Endothelial cell of umbilical vein (primary cell): ENCODE measurements around the gene CD40. TPM values are rescaled to one million over a fixed set of nuclear protein-coding genes. Genes with fewer than 3 reads are reported as not detected.

Experiments
- BruUV-seq: library from RNA; stranded (reverse); fragments of 400-500 nt; replicated peaks from 2 replicates; lab custom pipeline; 2021; lab: Mats Ljungman, UMichigan
- CTCF ChIA-PET: fragments of 300-600, 350-600 bp; sonication (Branson Sonifier 250); formaldehyde crosslinking; loops from one replicate; lab custom pipeline; 2021; ENCODE audit warnings: antibody characterized with exemption, inconsistent platforms; lab: Charles Lee
- POLR2A ChIA-PET: fragments of 300-600, 350-600 bp; sonication (Branson Sonifier 250); formaldehyde crosslinking; loops from one replicate; lab custom pipeline; 2021; ENCODE audit warnings: antibody characterized with exemption, inconsistent platforms; lab: Charles Lee
- DNase-seq: peaks from one replicate; pipeline ENCODE4 v3.0.0-alpha.2; 2011; ENCODE audit warnings: low read depth, low spot score
- FAIRE-seq: peaks from 2 replicates; lab custom pipeline; 2011; peaks lifted over from hg19 to GRCh38; lab: Jason Lieb, UNC
- H2AFZ ChIP-seq: 2 replicates; pipeline ENCODE4 v1.6.0; 2012; ENCODE audit warnings: low read depth, low read length, control low read depth, inconsistent platforms
- H3K27ac ChIP-seq: 2 replicates; pipeline ENCODE4 v1.5.1; 2011; ENCODE audit warnings: low read depth, mild to moderate bottlenecking, control low read depth, low read length, moderate library complexity; ENCODE audit not compliant: insufficient read depth
- H3K27me3 ChIP-seq, 2 experiments: 2 replicates each; pipeline versions ENCODE4 v1.6.0 to v1.6.1; 2011; ENCODE audit warnings: low read length in 2 of 2, mixed read lengths in 1 of 2; ENCODE audit not compliant: control insufficient read depth in 2 of 2, insufficient read depth in 2 of 2
- H3K36me3 ChIP-seq, 2 experiments: 2 replicates in 1 of 2; 3 replicates in 1 of 2; pipeline ENCODE4 v1.5.1; 2011; ENCODE audit warnings: low read length in 2 of 2, mild to moderate bottlenecking in 1 of 2, moderate library complexity in 1 of 2; ENCODE audit not compliant: control insufficient read depth in 2 of 2, insufficient read depth in 2 of 2; ENCODE audit errors: extremely low read depth in 1 of 2
- H3K4me1 ChIP-seq: 3 replicates; pipeline ENCODE4 v1.5.1; 2011; ENCODE audit warnings: mild to moderate bottlenecking, low read length; ENCODE audit not compliant: control insufficient read depth, insufficient read depth; ENCODE audit errors: extremely low read depth
- H3K4me2 ChIP-seq: 2 replicates; pipeline ENCODE4 v1.6.1; 2011; ENCODE audit warnings: low read length, control low read depth, mixed read lengths; ENCODE audit not compliant: insufficient read depth
- H3K4me3 ChIP-seq, 3 experiments: fragments of 200-600 bp in 1 of 3; sonication (generic), shearing (Covaris generic) in 1 of 3; replicated peaks in 1 of 3; 2 replicates each; pipeline ENCODE4 v1.5.1; 2011 to 2016; ENCODE audit warnings: control low read depth in 3 of 3, low read length in 3 of 3, mild to moderate bottlenecking in 2 of 3, inconsistent platforms in 1 of 3, low read depth in 1 of 3, moderate library complexity in 1 of 3; ENCODE audit not compliant: insufficient read depth in 1 of 3
- H3K79me2 ChIP-seq: 2 replicates; pipeline ENCODE4 v1.6.0; 2012; ENCODE audit warnings: low read length, inconsistent platforms; ENCODE audit not compliant: control insufficient read depth, insufficient read depth
- H3K9ac ChIP-seq: replicated peaks from 2 replicates; pipeline ENCODE3; 2011; ENCODE audit warnings: low read length, control low read depth; ENCODE audit not compliant: insufficient read depth; ENCODE audit errors: extremely low read depth
- H3K9me1 ChIP-seq: replicated peaks from 3 replicates; pipeline ENCODE4 v1.6.0; 2011; ENCODE audit warnings: mild to moderate bottlenecking, low read length; ENCODE audit not compliant: control insufficient read depth, insufficient read depth; ENCODE audit errors: extremely low read depth
- H3K9me3 ChIP-seq: replicated peaks from 2 replicates; pipeline ENCODE4 v1.5.1; 2012; ENCODE audit warnings: low read length, inconsistent platforms; ENCODE audit not compliant: control insufficient read depth, insufficient read depth
- H4K20me1 ChIP-seq: replicated peaks from 2 replicates; pipeline ENCODE3; 2011; ENCODE audit warnings: mild to moderate bottlenecking, low read length; ENCODE audit not compliant: control insufficient read depth, insufficient read depth; ENCODE audit errors: extremely low read depth
- EZH2 ChIP-seq: IDR thresholded peaks from 2 replicates; pipeline ENCODE4 v1.6.1; 2012; ENCODE audit warnings: borderline replicate concordance, low read depth, mild to moderate bottlenecking, moderate library complexity, low read length, inconsistent platforms; ENCODE audit not compliant: severe bottlenecking
- FOS ChIP-seq: IDR thresholded peaks from 2 replicates; pipeline ENCODE4 v1.6.1; 2011; ENCODE audit warnings: mild to moderate bottlenecking, low read length, moderate library complexity, borderline replicate concordance; ENCODE audit not compliant: insufficient read depth
- GATA2 ChIP-seq: IDR thresholded peaks from 2 replicates; pipeline ENCODE4 v1.7.0; 2011; ENCODE audit warnings: low read depth, mild to moderate bottlenecking, moderate library complexity, mixed read lengths, low read length; ENCODE audit not compliant: insufficient read length, insufficient read depth
- JUN ChIP-seq: IDR thresholded peaks from 2 replicates; pipeline ENCODE4 v1.6.1; 2011; ENCODE audit warnings: borderline replicate concordance, low read depth; ENCODE audit not compliant: insufficient read length, insufficient read depth
- MYC ChIP-seq: IDR thresholded peaks from one replicate; pipeline ENCODE4 v1.6.1; 2011; ENCODE audit warnings: mild to moderate bottlenecking, low read depth, low read length
- POLR2A ChIP-seq: IDR thresholded peaks from 2 replicates; pipeline ENCODE4 v1.6.1; 2012; ENCODE audit warnings: low read depth, mild to moderate bottlenecking, control low read depth, low read length
- POLR2AphosphoS5 ChIP-seq: IDR thresholded peaks from 2 replicates; pipeline ENCODE4 v1.6.1; 2012; ENCODE audit warnings: low read depth, mild to moderate bottlenecking, control low read depth, low read length, moderate library complexity; ENCODE audit not compliant: insufficient read depth
- dilution Hi-C: fragments of 300-500 bp; cut with MboI; formaldehyde crosslinking; loops from one replicate; pipeline ENCODE4 v1.15.0; 2019; ENCODE audit warnings: low sequenced_read_pairs; ENCODE audit not compliant: extremely low pct_ligation_motif_present
- intact Hi-C: fragments of 100-400 bp; cut with micrococcal nuclease; formaldehyde crosslinking; loops from one replicate; pipeline ENCODE4 v1.10.0; 2022
- polyA plus RNA-seq, 4 experiments: library from polyadenylated mRNA; depleted of rRNA in 3 of 4; stranded (reverse) in 3 of 4; unstranded in 1 of 4; fragments of >200 nt; gene quantifications; 2 replicates each; pipeline versions ENCODE4 v1.2.1 to v1.2.3, GENCODE V29; 2011 to 2012; ENCODE audit warnings: missing spikeins in 1 of 4
- total RNA-seq: library from RNA; stranded (reverse); gene quantifications from 2 replicates; pipeline ENCODE4 v1.2.3, GENCODE V29; 2021
- TF ChIP-seq, protein P1 (sequence below): IDR thresholded peaks from 2 replicates; pipeline ENCODE4 v1.6.1; 2011; ENCODE audit not compliant: insufficient read depth, insufficient read length
- TF ChIP-seq, protein P2 (sequence below), 2 donors: IDR thresholded peaks; 1 replicate in 1 of 2; 2 replicates in 1 of 2; pipeline ENCODE4 v1.5.1; 2011; ENCODE audit warnings: low read length in 2 of 2, mild to moderate bottlenecking in 2 of 2, moderate library complexity in 2 of 2, control low read depth in 1 of 2, inconsistent platforms in 1 of 2, low read depth in 1 of 2; ENCODE audit not compliant: insufficient read depth in 1 of 2; ENCODE audit errors: extremely low read depth in 1 of 2

Gene CD40
- total and polyA plus RNA-seq, 2 donors (not counting 3 experiments of a cell fraction or from before 2014, with no cell fraction given): 36.6 to 38.3 TPM

DNA sequence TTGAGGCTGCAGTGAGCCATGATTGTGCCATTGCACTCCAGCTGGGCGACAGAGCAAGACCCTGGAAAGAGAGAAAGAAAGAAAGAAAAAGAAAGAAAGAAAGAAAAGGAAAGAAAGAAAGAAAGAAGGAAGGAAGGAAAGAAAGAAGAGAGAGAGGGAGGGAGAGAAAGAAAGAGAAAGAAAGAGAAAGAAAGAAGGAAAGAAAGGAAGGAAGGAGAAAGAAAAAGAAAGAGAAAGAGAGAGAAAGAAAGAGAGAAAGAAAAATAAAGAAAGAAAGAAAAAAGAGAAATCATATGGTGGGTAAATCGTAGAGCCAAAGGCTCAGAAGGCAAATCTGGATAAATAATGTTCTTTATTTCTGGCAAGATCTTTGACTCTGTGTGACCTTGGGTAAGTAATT, 53.4 kb downstream of the CD40 start:
- intact Hi-C loops: no loop called here
- no peak for FAIRE-seq

More for the DNA sequence above, 53.4 kb downstream of the CD40 start:
- no peaks in the 10 kb centered on the region for H4K20me1 ChIP-seq
- dilution Hi-C loops: no loop called here
- no peaks in the 10 kb centered on the region for H3K79me2 ChIP-seq
- no peak overlapping the region for H2AFZ ChIP-seq
- DNase-seq: no peak
- ChIA-PET POLR2A (no interaction called here), CTCF (interaction anchor here (5.3 to 7.5 kb wide), 2 partner anchors 41 to 158 kb away, joined by 43 to 77 read pairs; no protein-coding TSS in a partner anchor)
- H3K9me1 ChIP-seq: no peaks in the 10 kb centered on the region
- no peak overlapping the region for H3K4me3 ChIP-seq
- H3K27ac ChIP-seq: no peak overlapping the region
- no peak overlapping the region for H3K4me2 ChIP-seq
- H3K4me1 ChIP-seq: no peaks in the 10 kb centered on the region
- no peaks in the 10 kb centered on the region for H3K36me3 ChIP-seq
- H3K9ac ChIP-seq: no peak overlapping the region
- H3K27me3 ChIP-seq: peaks cover 18 to 33% of the 10 kb centered on the region in 2 experiments
- no peaks in the 10 kb centered on the region for H3K9me3 ChIP-seq
- TF ChIP-seq POLR2A: no peak
- no peak for TF ChIP-seq POLR2AphosphoS5
- TF ChIP-seq, protein P1, sequence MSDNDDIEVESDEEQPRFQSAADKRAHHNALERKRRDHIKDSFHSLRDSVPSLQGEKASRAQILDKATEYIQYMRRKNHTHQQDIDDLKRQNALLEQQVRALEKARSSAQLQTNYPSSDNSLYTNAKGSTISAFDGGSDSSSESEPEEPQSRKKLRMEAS: no peak
- TF ChIP-seq JUN: no peak
- TF ChIP-seq, protein P2, sequence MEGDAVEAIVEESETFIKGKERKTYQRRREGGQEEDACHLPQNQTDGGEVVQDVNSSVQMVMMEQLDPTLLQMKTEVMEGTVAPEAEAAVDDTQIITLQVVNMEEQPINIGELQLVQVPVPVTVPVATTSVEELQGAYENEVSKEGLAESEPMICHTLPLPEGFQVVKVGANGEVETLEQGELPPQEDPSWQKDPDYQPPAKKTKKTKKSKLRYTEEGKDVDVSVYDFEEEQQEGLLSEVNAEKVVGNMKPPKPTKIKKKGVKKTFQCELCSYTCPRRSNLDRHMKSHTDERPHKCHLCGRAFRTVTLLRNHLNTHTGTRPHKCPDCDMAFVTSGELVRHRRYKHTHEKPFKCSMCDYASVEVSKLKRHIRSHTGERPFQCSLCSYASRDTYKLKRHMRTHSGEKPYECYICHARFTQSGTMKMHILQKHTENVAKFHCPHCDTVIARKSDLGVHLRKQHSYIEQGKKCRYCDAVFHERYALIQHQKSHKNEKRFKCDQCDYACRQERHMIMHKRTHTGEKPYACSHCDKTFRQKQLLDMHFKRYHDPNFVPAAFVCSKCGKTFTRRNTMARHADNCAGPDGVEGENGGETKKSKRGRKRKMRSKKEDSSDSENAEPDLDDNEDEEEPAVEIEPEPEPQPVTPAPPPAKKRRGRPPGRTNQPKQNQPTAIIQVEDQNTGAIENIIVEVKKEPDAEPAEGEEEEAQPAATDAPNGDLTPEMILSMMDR (IDR thresholded peaks at IDR 0.05; ENCODE audit: extremely low read depth in 1 of 2, insufficient read depth in 1 of 2, low read depth in 1 of 2, low read length in 2 of 2): no peak
- no peak for TF ChIP-seq GATA2
- TF ChIP-seq MYC: no peak
- TF ChIP-seq EZH2: no peak
- TF ChIP-seq FOS: no peak
- no TSS peak for BruUV-seq
